HG03565 (cell line): Measurements from ENCODE around the gene WDR44.
"Not testable (repeated sequence)": the region's sequence is repeated elsewhere in the genome, so short reads cannot be mapped to it uniquely, and the experiment has no call there.

ENCODE experiments used
- ATAC-seq: cut with Tn5 transposase; IDR thresholded peaks from one replicate; pipeline ENCODE4 v1.9.1; 2021; ENCODE audit warnings: mild to moderate bottlenecking, moderate library complexity; ENCODE audit not compliant: unreplicated experiment

The WDR44 gene

GRCh38 chrX:118470721-118471347 is 124.9 kb downstream of the WDR44 start:
- ATAC-seq: not testable (repeated sequence)

GRCh38 chrX:118474586-118474985 is 128.7 kb downstream of the WDR44 start:
- ATAC-seq: no peak

GRCh38 chrX:118475903-118476302 is 130.0 kb downstream of the WDR44 start:
- ATAC-seq: no peak

GRCh38 chrX:118480172-118480571 is 134.3 kb downstream of the WDR44 start:
- no peak for ATAC-seq

- ATAC-seq: not testable (repeated sequence)
These were observed 136.5 kb downstream of the WDR44 start for GRCh38 chrX:118482384-118482783.

- no peak for ATAC-seq
These were observed 138.5 kb downstream of the WDR44 start for GRCh38 chrX:118484216-118484903.

- not testable (repeated sequence) for ATAC-seq
These were observed 140.8 kb downstream of the WDR44 start for GRCh38 chrX:118486693-118487092.

GRCh38 chrX:118493016-118493415 is 147.1 kb downstream of the WDR44 start:
- no peak for ATAC-seq

GRCh38 chrX:118493653-118494297 is 147.9 kb downstream of the WDR44 start:
- ATAC-seq: no peak

GRCh38 chrX:118495061-118495921 is 149.4 kb downstream of the WDR44 start, which contains the start of gene DOCK11:
Gene DOCK11, plus strand, starts transcription at chrX:118495815. Its CDS starts 157 bp downstream, at chrX:118495972.
- ATAC-seq: peak; percentile 45

GRCh38 chrX:118495958-118496762 is 150.3 kb downstream of the WDR44 start:
- ATAC-seq: peak; percentile 56

- ATAC-seq: peak; percentile 1
These were observed 150.8 kb downstream of the WDR44 start for GRCh38 chrX:118496763-118497079.

- no peak for ATAC-seq
These were observed 151.4 kb downstream of the WDR44 start for GRCh38 chrX:118497180-118497818.

GRCh38 chrX:118498351-118498750 is 152.4 kb downstream of the WDR44 start:
- ATAC-seq: no peak

GRCh38 chrX:118498755-118499154 is 152.8 kb downstream of the WDR44 start:
- no peak for ATAC-seq

GRCh38 chrX:118499295-118499694 is 153.4 kb downstream of the WDR44 start:
- ATAC-seq: no peak
